Trophoblast cell (in vitro differentiated cells and primary cell): Measurements from ENCODE around the gene TUBGCP2.

ENCODE experiments used
- DNase-seq, 2 donors: peaks; one replicate each; pipeline ENCODE4 v3.0.0-alpha.2; 2016
- H2AFZ ChIP-seq: 2 replicates; pipeline ENCODE4 v1.6.1; 2013; ENCODE audit warnings: low read length, moderate library complexity, mild to moderate bottlenecking; ENCODE audit not compliant: insufficient read depth, poor library complexity
- H2AK5ac ChIP-seq: 2 replicates; pipeline ENCODE4 v1.6.1; 2013; ENCODE audit warnings: mild to moderate bottlenecking, low read length
- H2BK120ac ChIP-seq: 2 replicates; pipeline ENCODE4 v1.6.1; 2013; ENCODE audit warnings: low read length, mild to moderate bottlenecking, moderate library complexity; ENCODE audit not compliant: insufficient read depth, poor library complexity
- H2BK12ac ChIP-seq: 2 replicates; pipeline ENCODE4 v1.6.1; 2013; ENCODE audit warnings: mild to moderate bottlenecking, low read length, moderate library complexity
- H2BK5ac ChIP-seq: 2 replicates; pipeline ENCODE4 v1.6.1; 2013; ENCODE audit warnings: low read length, low read depth, moderate library complexity, mild to moderate bottlenecking; ENCODE audit not compliant: poor library complexity
- H3K14ac ChIP-seq: 2 replicates; pipeline ENCODE4 v1.6.1; 2013; ENCODE audit warnings: mild to moderate bottlenecking, low read length
- H3K18ac ChIP-seq: 2 replicates; pipeline ENCODE4 v1.6.1; 2013; ENCODE audit warnings: mild to moderate bottlenecking, low read length
- H3K23ac ChIP-seq: 2 replicates; pipeline ENCODE4 v1.6.1; 2013; ENCODE audit warnings: low read length
- H3K27ac ChIP-seq: 2 replicates; pipeline ENCODE4 v1.5.1; 2013; ENCODE audit warnings: low read depth, mild to moderate bottlenecking, inconsistent platforms, low read length, moderate library complexity
- H3K27me3 ChIP-seq: 2 replicates; pipeline ENCODE4 v1.6.1; 2013; ENCODE audit warnings: inconsistent platforms, mild to moderate bottlenecking, low read length, moderate library complexity; ENCODE audit not compliant: insufficient read depth
- H3K36me3 ChIP-seq, 2 experiments: 1 replicate in 1 of 2; 2 replicates in 1 of 2; pipeline ENCODE4 v1.6.1; 2013; ENCODE audit warnings: low read length in 2 of 2, mild to moderate bottlenecking in 2 of 2, moderate library complexity in 1 of 2; ENCODE audit not compliant: insufficient read depth in 2 of 2, control insufficient read depth in 1 of 2
- H3K4ac ChIP-seq: 2 replicates; pipeline ENCODE4 v1.6.1; 2013; ENCODE audit warnings: low read depth, mild to moderate bottlenecking, low read length, moderate library complexity
- H3K4me1 ChIP-seq, 2 experiments: 1 replicate in 1 of 2; 2 replicates in 1 of 2; pipeline ENCODE4 v1.6.1; 2013; ENCODE audit warnings: low read length in 2 of 2, mild to moderate bottlenecking in 2 of 2, moderate library complexity in 1 of 2; ENCODE audit not compliant: insufficient read depth in 2 of 2, control insufficient read depth in 1 of 2
- H3K4me2 ChIP-seq: 2 replicates; pipeline ENCODE4 v1.6.1; 2013; ENCODE audit warnings: inconsistent platforms, mild to moderate bottlenecking, low read length, moderate library complexity
- H3K4me3 ChIP-seq: 2 replicates; pipeline ENCODE4 v1.5.1; 2013; ENCODE audit warnings: mild to moderate bottlenecking, low read depth, low read length, inconsistent platforms
- H3K79me1 ChIP-seq: one replicate; pipeline ENCODE4 v1.6.1; 2013; ENCODE audit warnings: low read length
- H3K79me2 ChIP-seq: 2 replicates; pipeline ENCODE4 v1.6.1; 2013; ENCODE audit warnings: low read length, mild to moderate bottlenecking; ENCODE audit not compliant: control insufficient read depth, insufficient read depth, poor library complexity
- H3K9ac ChIP-seq: 2 replicates; pipeline ENCODE4 v1.6.1; 2013; ENCODE audit warnings: mild to moderate bottlenecking, low read length
- H3K9me3 ChIP-seq: 2 replicates; pipeline ENCODE4 v1.6.1; 2013; ENCODE audit warnings: low read depth, mild to moderate bottlenecking, control low read depth, inconsistent platforms, low read length; ENCODE audit not compliant: insufficient read depth
- H4K12ac ChIP-seq: 2 replicates; pipeline ENCODE4 v1.6.1; 2013; ENCODE audit warnings: low read depth, mild to moderate bottlenecking, low read length, moderate library complexity
- H4K8ac ChIP-seq: 2 replicates; pipeline ENCODE4 v1.6.1; 2013; ENCODE audit warnings: low read depth, mild to moderate bottlenecking, low read length, moderate library complexity
- H4K91ac ChIP-seq: one replicate; pipeline ENCODE4 v1.6.1; 2013; ENCODE audit warnings: low read depth, mild to moderate bottlenecking, low read length, moderate library complexity
- WGBS: extraction: QIAGEN DNeasy Blood & Tissue Kit; methylation state at CpG from one replicate; pipeline ENCODE4 v1.1.7; 2013; ENCODE audit warnings: missing lambda C conversion rate; ENCODE audit not compliant: insufficient read length, insufficient coverage; ENCODE audit errors: extremely low coverage; 5-methylcytosine and 5-hydroxymethylcytosine counted together

TUBGCP2 gene

DNA sequence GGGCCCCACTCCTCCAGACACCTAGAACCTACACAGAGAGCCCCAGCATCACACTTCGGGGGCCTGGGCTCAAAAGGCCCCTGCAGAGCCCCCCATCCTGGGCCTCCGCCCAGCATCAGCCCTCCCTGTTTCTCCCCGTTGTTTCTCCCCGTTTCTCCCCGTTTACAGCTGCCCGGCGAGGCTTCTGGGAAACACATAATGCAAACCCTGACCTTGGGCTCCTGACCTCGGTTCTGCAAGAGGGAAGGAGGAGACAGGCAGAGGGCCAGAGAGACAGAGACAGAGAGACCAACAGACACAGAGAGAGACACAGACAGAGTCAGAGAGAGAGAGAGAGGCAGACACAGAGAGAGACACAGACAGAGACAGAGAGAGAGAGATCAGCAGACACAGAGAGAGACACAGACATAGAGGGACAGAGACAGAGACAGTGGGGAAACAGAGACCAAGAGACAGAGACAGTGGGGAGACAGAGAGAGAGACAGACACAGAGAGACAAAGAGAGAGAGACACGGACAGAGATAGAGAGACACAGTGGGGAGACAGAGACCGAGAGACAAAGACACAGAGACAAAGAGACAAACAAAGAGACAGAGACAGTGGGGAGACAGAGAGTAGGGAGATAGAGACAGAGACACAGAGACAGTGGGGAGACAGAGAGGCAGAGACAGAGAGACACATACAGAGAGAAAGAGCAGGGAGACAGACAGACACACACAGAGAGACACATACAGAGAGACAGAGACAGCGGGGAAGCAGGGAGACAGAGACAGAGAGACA lies 58.5 kb downstream of the TUBGCP2 start:
- no peaks in the 10 kb centered on the region for H3K36me3 ChIP-seq
- H4K91ac ChIP-seq, result no peak overlapping the region
- WGBS, result no CpG with 5 or more reads among the region's 11 CpGs
- H3K18ac ChIP-seq, result no peak overlapping the region
- H2BK12ac ChIP-seq, result no peak overlapping the region
- H3K4me2 ChIP-seq, result no peak overlapping the region
- H3K23ac ChIP-seq, result no peak overlapping the region
- H3K4me1 ChIP-seq, result peaks cover 0 to 3% of the 10 kb centered on the region in 2 experiments
- H3K27ac ChIP-seq, result no peak overlapping the region
- H3K4ac ChIP-seq, result no peak overlapping the region
- H3K79me1 ChIP-seq, result no peaks in the 10 kb centered on the region
- no peak overlapping the region for H4K12ac ChIP-seq
- H3K9ac ChIP-seq, result no peak overlapping the region
- H2AK5ac ChIP-seq, result no peak overlapping the region
- no peak overlapping the region for H2BK5ac ChIP-seq
- no peak for DNase-seq
- no peaks in the 10 kb centered on the region for H3K27me3 ChIP-seq
- H2BK120ac ChIP-seq, result no peak overlapping the region
- H3K14ac ChIP-seq, result no peak overlapping the region
- no peaks in the 10 kb centered on the region for H3K79me2 ChIP-seq
- no peak overlapping the region for H4K8ac ChIP-seq
- H2AFZ ChIP-seq, result no peak overlapping the region
- H3K9me3 ChIP-seq, result peaks cover 2% of the 10 kb centered on the region
- H3K4me3 ChIP-seq, result no peak overlapping the region

DNA sequence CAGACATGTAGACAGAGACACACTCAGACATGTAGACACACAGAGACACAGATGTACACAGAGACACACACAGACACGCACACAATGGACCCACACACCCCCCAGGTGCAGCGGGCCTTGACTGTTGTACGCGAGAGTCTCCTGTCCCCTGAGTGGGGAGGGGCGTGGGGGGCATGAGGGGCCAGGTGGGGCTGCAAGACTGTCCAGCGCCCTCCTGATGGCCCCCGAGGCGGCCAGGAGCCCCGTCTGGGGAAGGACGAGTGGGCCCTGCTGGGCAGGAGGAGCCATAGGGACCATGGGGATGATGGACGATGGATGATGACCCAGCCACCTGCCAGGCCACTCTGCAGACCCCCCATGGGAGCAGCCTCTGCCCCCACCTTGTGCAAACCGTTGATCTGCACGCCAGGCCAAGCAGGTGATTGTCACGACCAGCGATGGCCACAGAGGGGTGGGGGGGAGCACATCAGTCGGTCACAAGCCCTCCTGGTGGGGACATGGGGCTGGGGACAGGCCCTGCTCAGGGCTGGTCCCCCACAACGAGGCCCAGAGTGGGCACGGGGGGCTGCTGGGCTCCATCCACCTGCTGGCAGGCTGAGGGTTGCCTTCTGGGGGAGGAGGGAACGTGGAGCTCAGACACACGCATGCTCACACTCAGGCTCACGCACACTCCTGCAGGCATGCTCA lies 59.4 kb downstream of the TUBGCP2 start:
- H2BK12ac ChIP-seq, result no peak overlapping the region
- H2AFZ ChIP-seq, result no peak overlapping the region
- H3K14ac ChIP-seq, result no peak overlapping the region
- H4K91ac ChIP-seq, result no peak overlapping the region
- H3K79me1 ChIP-seq, result peaks cover 2% of the 10 kb centered on the region
- no peak overlapping the region for H4K12ac ChIP-seq
- H2BK120ac ChIP-seq, result no peak overlapping the region
- H2BK5ac ChIP-seq, result no peak overlapping the region
- no CpG with 5 or more reads among the region's 21 CpGs for WGBS
- H3K36me3 ChIP-seq, result no peaks in the 10 kb centered on the region
- no peak overlapping the region for H3K9ac ChIP-seq
- no peak overlapping the region for H3K18ac ChIP-seq
- no peak overlapping the region for H4K8ac ChIP-seq
- no peak overlapping the region for H3K4me3 ChIP-seq
- peaks cover 0 to 3% of the 10 kb centered on the region in 2 experiments for H3K4me1 ChIP-seq
- no peaks in the 10 kb centered on the region for H3K27me3 ChIP-seq
- no peak overlapping the region for H3K27ac ChIP-seq
- no peak overlapping the region for H3K23ac ChIP-seq
- no peaks in the 10 kb centered on the region for H3K79me2 ChIP-seq
- no peak overlapping the region for H3K4ac ChIP-seq
- DNase-seq, result no peak
- H3K4me2 ChIP-seq, result no peak overlapping the region
- no peak overlapping the region for H2AK5ac ChIP-seq
- peaks cover 2% of the 10 kb centered on the region for H3K9me3 ChIP-seq

DNA sequence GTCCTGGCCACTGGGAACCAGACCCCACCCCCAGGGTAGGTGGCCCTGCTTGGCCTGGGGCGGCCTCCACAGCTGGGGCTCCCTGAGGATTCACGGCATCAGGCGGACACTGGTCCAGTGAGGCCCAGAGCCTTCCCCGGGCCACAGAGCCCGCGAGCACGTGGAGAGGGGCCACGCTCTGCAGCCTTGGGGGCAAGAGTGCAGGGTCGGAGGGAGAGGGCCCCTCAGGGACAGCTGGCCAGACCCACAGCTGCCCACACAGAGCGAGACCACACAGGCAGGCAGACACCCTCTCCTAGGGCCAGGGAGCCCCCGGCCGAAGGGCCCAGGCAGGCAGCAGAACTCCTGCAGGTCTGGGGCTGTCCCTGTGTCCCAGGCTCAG lies 60.3 kb downstream of the TUBGCP2 start:
- Histone ChIP-seq H3K4me1 (peaks cover 0 to 3% of the 10 kb centered on the region in 2 experiments), H4K12ac (no peak overlapping the region), H2BK5ac (no peak overlapping the region), H3K23ac (no peak overlapping the region), H3K9me3 (peaks cover 2% of the 10 kb centered on the region), H3K4me2 (no peak overlapping the region), H2AK5ac (no peak overlapping the region), H3K4me3 (no peak overlapping the region), H3K14ac (no peak overlapping the region), H3K18ac (no peak overlapping the region), H3K9ac (no peak overlapping the region), H2BK12ac (no peak overlapping the region), H3K79me1 (peaks cover 2% of the 10 kb centered on the region), H4K91ac (no peak overlapping the region), H4K8ac (no peak overlapping the region), H2AFZ (no peak overlapping the region), H3K27me3 (no peaks in the 10 kb centered on the region), H2BK120ac (no peak overlapping the region), H3K79me2 (no peaks in the 10 kb centered on the region), H3K36me3 (no peaks in the 10 kb centered on the region), H3K27ac (no peak overlapping the region), H3K4ac (no peak overlapping the region)
- no peak for DNase-seq
- no CpG with 5 or more reads among the region's 12 CpGs for whole genome bisulfite sequencing

DNA sequence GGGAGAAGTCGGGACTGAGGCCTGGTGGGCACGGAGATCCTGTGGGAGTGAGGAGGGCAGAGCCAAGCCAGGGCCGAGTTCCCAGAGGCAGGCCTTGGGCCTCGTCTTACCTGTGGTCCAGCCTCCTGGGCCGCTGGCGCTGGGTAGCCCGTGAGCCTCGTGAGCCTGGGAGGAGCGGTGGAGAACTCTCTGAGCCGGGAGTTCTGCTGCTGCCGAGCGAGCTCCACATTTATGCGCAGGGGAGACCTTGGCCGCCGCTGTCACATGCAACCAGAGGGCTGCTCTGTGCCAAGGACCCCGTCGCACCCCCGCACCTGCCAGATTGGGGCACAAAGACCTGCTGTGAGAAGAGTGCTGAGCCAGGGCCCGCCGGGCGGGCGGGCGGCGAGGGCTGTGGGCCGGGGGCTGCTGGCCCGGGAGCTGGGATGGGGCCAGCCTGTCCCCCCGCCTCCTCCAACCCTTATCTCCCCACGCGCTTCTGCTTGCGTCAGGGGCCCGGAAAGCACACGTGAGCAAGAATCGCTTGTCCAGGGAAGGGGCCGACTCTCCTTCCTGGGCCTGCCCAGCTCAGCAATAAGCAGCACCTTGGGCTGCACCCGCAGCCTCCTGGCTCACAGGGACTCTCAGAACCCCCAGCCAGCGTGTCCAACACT lies 60.9 kb downstream of the TUBGCP2 start:
- no peak overlapping the region for H2AFZ ChIP-seq
- no peak overlapping the region for H3K14ac ChIP-seq
- peaks cover 0 to 3% of the 10 kb centered on the region in 2 experiments for H3K4me1 ChIP-seq
- H3K23ac ChIP-seq, result no peak overlapping the region
- WGBS, result no CpG with 5 or more reads among the region's 36 CpGs
- H2AK5ac ChIP-seq, result no peak overlapping the region
- no peak overlapping the region for H4K12ac ChIP-seq
- no peak overlapping the region for H3K4ac ChIP-seq
- H3K9me3 ChIP-seq, result peaks cover 7% of the 10 kb centered on the region
- DNase-seq, result no peak
- H4K8ac ChIP-seq, result no peak overlapping the region
- no peak overlapping the region for H3K18ac ChIP-seq
- no peak overlapping the region for H4K91ac ChIP-seq
- H3K9ac ChIP-seq, result no peak overlapping the region
- H3K27ac ChIP-seq, result no peak overlapping the region
- no peak overlapping the region for H2BK12ac ChIP-seq
- H3K4me2 ChIP-seq, result no peak overlapping the region
- no peaks in the 10 kb centered on the region for H3K79me2 ChIP-seq
- H3K27me3 ChIP-seq, result no peaks in the 10 kb centered on the region
- no peak overlapping the region for H3K4me3 ChIP-seq
- no peaks in the 10 kb centered on the region for H3K36me3 ChIP-seq
- H2BK5ac ChIP-seq, result no peak overlapping the region
- H3K79me1 ChIP-seq, result peaks cover 2% of the 10 kb centered on the region
- H2BK120ac ChIP-seq, result no peak overlapping the region
